ENCODE data around the gene CNDP2.

- TF ChIP-seq CTCF (IDR thresholded peaks at IDR 0.05) (no peak), ZFX (IDR thresholded peaks at IDR 0.05; ENCODE audit: borderline replicate concordance) (no peak)
Measured at GRCh38 chr18:74472312-74472711, 23.9 kb upstream of the CNDP2 start.

All from 22Rv1 (cell line).